HL-60/S4 (cell line): ENCODE measurements around the gene DHX35.
"Not testable (repeated sequence)": the region's sequence is repeated elsewhere in the genome, so short reads cannot be mapped to it uniquely, and the experiment has no call there.

Experiments
- in situ Hi-C: fragments of 300-500 bp; cut with MboI; formaldehyde crosslinking; loops from 2 replicates; pipeline ENCODE4 v1.14.3; 2022; ENCODE audit warnings: low sequenced_read_pairs

DHX35 gene

DNA sequence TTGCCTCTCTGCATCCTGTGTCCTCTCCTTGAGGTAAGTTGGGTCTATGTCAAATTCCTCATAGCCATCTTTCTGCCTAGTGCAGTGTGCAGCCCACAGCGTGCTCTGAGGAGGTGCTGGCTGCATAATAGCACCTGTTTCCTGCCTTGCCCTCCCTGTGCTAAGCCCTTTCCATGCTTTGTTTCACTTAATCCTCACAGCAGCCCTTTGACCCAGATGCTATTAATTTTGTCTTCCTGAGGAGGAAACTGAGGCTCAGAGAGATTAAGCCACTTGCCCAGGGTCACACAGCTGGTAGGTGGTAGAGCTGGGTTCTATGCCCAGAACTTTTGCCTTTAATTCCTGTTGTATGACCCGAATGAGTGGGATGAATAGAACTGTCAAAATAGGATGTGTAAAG, 22.5 kb upstream of the DHX35 start:
- in situ Hi-C loops, result no loop called here

- in situ Hi-C loops, result no loop called here
Measured at GRCh38 chr20:38940644-38941043, 21.5 kb upstream of the DHX35 start.

DNA sequence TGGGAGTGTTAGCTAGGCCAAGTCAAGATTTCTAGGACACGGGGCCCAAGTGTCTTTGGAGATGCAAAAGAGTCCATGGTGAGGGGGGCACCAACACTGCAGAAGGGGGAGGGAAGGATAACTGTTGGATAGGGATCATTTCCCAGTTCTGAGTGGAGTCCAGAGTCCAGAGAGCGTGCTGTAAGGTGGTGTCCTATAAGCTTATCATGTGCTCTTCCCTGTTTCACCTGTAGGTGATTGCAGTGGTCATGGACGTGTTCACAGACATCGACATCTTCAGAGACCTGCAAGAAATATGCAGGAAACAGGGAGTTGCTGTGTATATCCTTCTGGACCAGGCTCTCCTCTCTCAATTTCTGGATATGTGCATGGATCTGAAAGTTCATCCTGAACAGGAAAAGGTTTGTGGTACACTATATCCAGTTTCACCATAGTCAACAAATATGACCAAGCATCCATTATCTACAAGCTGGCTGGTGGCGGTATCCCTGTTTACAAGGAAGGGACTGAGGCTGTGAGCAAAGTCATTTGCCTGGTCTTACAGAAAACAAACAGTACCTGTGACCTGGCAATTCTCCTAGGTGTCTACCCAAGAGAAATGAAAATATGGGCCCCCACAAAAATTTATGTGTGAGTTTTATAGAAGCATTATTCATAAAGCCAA, 20.3 kb upstream of the DHX35 start:
- in situ Hi-C loops, result no loop called here

GRCh38 chr20:38945012-38945411, 17.1 kb upstream of the DHX35 start:
- in situ Hi-C loops, result no loop called here

- in situ Hi-C loops, result no loop called here
Measured at GRCh38 chr20:38946836-38947235, 15.3 kb upstream of the DHX35 start.

GRCh38 chr20:38947931-38948362, 14.2 kb upstream of the DHX35 start:
- in situ Hi-C loops, result no loop called here

- in situ Hi-C loops, result no loop called here
Measured at GRCh38 chr20:38950254-38950653, 11.9 kb upstream of the DHX35 start.

DNA sequence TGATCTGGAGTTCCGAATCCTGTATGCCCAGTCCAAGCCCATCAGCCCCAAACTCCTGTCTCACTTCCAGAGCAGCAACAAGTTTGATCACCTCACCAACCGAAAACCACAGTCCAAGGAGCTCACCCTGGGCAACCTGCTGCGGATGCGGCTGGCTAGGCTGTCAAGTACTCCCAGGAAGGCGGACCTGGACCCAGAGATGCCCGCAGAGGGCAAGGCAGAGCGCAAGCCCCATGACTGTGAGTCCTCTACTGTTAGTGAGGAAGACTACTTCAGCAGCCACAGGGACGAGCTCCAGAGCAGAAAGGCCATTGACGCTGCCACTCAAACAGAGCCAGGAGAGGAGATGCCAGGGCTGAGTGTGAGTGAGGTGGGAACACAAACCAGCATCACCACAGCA, 10.5 kb upstream of the DHX35 start:
- in situ Hi-C loops, result no loop called here

- in situ Hi-C loops, result no loop called here
Measured at GRCh38 chr20:38952153-38952552, 10.0 kb upstream of the DHX35 start.

- in situ Hi-C loops, result no loop called here
Measured at GRCh38 chr20:38953630-38954340, 8.4 kb upstream of the DHX35 start.

DNA sequence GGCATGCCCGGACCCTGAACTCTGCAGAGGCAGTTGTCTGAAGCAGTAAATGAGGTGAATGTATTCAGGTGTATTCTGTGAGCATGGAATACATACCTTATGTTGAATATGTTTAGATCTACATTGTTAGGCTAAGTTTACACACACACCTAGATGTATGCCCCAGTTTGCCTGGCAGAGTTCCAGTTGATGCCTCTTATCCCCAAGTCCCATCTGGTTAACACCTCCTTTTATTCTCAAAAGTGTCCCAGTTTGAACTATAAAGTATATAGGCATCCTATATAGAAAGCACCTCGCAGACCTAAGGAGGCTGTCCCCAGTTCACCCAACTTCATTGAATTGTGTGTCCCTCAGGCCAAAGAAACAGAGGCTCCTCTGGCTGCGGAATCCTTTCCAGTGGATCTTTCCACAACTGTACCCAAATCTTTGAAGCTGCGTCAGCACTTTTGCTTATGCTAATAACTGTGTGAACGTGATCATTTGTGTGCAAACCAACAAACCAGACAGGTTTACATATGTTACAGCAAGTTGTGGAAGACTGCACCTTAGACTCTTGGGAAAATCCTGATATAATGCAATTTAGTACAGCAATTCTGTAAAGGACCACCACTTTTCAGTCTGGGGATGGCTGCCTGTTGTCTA, 4.8 kb upstream of the DHX35 start:
- in situ Hi-C loops, result no loop called here

GRCh38 chr20:38957915-38958485, 4.1 kb upstream of the DHX35 start:
- in situ Hi-C loops, result no loop called here

GRCh38 chr20:38960187-38960687, 1.9 kb upstream of the DHX35 start:
- in situ Hi-C loops, result not testable (repeated sequence)

DNA sequence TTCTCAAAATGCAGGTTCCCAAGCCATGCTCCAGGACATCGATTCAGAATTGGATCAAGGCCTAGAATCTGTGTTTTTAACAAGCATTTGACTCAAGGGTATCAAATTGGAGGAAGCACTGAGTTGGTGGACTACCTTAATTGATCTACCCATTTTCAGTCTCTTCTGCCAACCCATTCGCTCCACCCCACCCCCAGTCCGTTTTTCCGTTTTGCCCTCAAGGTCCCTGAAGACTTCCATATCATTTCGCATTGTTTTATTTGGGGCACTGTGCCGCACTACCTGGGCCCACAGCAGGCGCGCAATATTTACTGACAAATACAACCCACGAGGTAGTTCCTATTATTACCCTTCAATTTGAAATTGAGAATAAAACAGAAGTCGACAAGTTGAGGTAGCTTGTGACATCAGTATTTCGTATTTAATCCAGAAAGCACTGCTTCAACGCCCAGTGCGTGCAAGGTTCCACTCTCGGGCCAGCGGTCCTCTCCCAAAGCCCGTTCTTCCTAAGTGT, 557 bp upstream of the DHX35 start:
- in situ Hi-C loops, result no loop called here

- in situ Hi-C loops, result no loop called here
Measured at GRCh38 chr20:38962928-38963401, 821 bp downstream of the DHX35 start.

- in situ Hi-C loops, result no loop called here
Measured at GRCh38 chr20:38963745-38964144, 1.6 kb downstream of the DHX35 start.

- in situ Hi-C loops, result no loop called here
Measured at GRCh38 chr20:38965264-38965663, 3.1 kb downstream of the DHX35 start.

GRCh38 chr20:38968090-38968489, 5.9 kb downstream of the DHX35 start:
- in situ Hi-C loops, result no loop called here

GRCh38 chr20:38969708-38970107, 7.6 kb downstream of the DHX35 start:
- in situ Hi-C loops, result no loop called here

GRCh38 chr20:38970302-38970701, 8.2 kb downstream of the DHX35 start:
- in situ Hi-C loops, result no loop called here

DNA sequence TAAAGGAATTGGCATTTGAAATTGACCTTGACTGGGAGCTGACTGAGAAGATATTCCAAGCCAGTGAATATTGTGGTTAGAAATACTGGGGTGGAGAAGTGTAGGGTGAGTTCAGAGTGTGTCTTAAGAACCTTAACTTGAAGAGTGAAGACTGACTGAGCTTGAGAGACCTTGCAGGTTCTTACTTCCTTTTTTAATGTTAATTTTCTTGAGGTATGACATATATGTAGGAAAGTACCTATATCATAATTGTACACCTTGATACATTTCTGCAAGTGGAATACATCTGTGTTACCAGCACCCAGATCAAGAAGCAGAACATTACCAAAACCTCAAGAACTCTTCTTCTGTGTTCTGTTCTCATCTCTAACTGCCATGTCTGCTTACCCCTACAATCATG, 11.0 kb downstream of the DHX35 start:
- in situ Hi-C loops, result no loop called here
